ENCODE results near the gene NHS.

The NHS gene

DNA sequence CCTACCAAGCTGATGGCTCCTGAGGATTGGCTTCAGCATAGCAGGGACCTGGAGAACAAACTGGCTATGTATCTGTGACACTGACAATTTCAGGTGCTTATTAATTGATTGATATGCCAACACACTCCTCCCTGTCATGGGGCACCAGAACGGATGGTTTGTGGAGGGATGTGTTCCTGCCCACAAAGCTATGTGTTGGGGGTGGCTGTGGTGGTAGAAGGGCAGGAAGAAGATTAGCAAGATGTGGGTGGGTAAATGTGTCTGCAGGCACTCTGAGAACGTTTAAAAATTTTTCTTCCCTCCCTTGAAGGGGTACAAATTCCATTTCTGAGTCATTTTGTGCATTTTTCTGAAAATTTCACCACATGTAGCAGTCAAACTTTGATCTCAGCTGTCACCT, 307.3 kb downstream of the NHS start:
- DNase-seq (ENCODE audit: low spot score), result no peak
- no peak for TF ChIP-seq CTCF (IDR thresholded peaks at IDR 0.05; ENCODE audit: borderline replicate concordance, control extremely low read depth, extremely low read depth, insufficient read depth, missing control alignments)
- in situ Hi-C loops (cut with MboI; ENCODE audit: low sequenced_read_pairs, unreplicated experiment), result loop anchor here (10.0 kb wide), 1 partner anchor 437 kb away; no protein-coding TSS in a partner anchor

GRCh38 chrX:17685026-17685425, 310.0 kb downstream of the NHS start:
- no peak for DNase-seq (ENCODE audit: low spot score)
- in situ Hi-C loops (cut with MboI; ENCODE audit: low sequenced_read_pairs, unreplicated experiment), result loop anchor here (10.0 kb wide), 1 partner anchor 440 kb away; no protein-coding TSS in a partner anchor
- no peak for TF ChIP-seq CTCF (IDR thresholded peaks at IDR 0.05; ENCODE audit: borderline replicate concordance, control extremely low read depth, extremely low read depth, insufficient read depth, missing control alignments)

DNA sequence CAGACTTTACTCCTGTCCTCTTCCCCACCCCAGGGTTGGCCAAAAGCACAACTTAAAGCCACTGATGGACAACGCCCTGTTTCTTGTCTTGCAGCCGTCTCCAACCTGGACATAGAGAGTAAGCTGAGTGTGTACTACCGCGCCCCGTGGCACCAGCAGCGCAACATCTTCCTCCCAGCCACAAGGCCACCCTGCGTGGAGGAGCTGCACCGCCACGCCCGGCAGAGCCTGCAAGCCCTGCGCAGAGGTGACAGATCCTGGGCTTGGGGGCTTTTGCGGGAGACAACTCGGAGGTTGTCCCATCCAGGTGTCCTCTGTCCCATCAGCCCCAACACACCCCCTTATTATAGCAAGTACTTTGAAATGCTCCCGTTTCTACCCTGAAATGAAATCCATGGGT, 312.6 kb downstream of the NHS start:
- no peak for TF ChIP-seq CTCF (IDR thresholded peaks at IDR 0.05; ENCODE audit: borderline replicate concordance, control extremely low read depth, extremely low read depth, insufficient read depth, missing control alignments)
- no peak for DNase-seq (ENCODE audit: low spot score)
- in situ Hi-C loops (cut with MboI; ENCODE audit: low sequenced_read_pairs, unreplicated experiment), result loop anchor here (10.0 kb wide), 1 partner anchor 443 kb away; no protein-coding TSS in a partner anchor

DNA sequence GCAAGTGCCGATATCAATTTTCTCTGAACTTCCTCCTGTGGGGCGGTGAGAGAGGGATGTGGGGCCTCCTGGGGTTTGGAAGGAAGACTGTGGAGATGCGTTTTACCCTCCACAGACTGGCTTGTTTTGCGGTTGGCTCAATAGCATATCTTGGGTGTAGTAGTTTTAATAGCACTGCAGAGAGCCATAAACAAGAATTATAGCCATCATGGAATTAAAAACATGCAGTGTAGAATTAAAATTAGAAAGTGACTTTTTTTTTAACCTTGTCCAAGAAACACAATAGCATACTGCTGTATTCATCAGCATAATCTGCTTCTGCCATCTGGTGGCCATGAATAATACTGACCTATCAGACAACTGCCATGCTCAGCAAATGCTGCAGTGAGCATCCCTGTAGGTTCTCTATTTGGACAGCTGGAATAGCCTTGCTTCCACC, 315.0 kb downstream of the NHS start:
- in situ Hi-C loops (cut with MboI; ENCODE audit: low sequenced_read_pairs, unreplicated experiment), result loop anchor here (10.0 kb wide), 1 partner anchor 445 kb away; no protein-coding TSS in a partner anchor
- peak; percentile 33 for DNase-seq (ENCODE audit: low spot score)

GRCh38 chrX:17692709-17693346, 317.8 kb downstream of the NHS start:
- TF ChIP-seq CTCF (IDR thresholded peaks at IDR 0.05; ENCODE audit: borderline replicate concordance, control extremely low read depth, extremely low read depth, insufficient read depth, missing control alignments), result no peak
- in situ Hi-C loops (cut with MboI; ENCODE audit: low sequenced_read_pairs, unreplicated experiment), result no loop called here
- no peak for DNase-seq (ENCODE audit: low spot score)

More for the DNA sequence above, 315.0 kb downstream of the NHS start:
- TF ChIP-seq CTCF (IDR thresholded peaks at IDR 0.05; ENCODE audit: borderline replicate concordance, control extremely low read depth, extremely low read depth, insufficient read depth, missing control alignments), result peak; percentile 62

DNA sequence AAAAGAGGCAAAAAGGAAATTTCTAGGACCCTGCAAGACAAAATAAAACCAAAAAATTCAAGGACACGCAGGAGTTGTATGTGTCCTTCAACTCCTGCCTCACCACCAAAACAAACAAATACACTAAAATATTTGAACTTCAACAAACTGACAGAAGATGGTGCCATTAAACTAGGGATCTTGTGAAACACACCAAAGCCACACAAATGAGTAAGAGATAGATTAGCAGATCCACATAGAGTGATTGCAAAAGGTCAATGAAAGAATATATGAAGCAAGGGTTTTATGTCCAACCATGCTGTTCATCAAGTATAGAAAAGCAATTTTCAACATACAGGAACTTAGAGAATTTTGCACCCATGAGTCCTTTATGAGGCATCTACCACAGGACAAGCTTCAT, 322.2 kb downstream of the NHS start:
- in situ Hi-C loops (cut with MboI; ENCODE audit: low sequenced_read_pairs, unreplicated experiment), result no loop called here
- TF ChIP-seq CTCF (IDR thresholded peaks at IDR 0.05; ENCODE audit: borderline replicate concordance, control extremely low read depth, extremely low read depth, insufficient read depth, missing control alignments), result no peak
- no peak for DNase-seq (ENCODE audit: low spot score)

All from GM13976 (cell line).